ENCODE data around the gene B4GALNT4. TPM values are rescaled to one million over a fixed set of nuclear protein-coding genes. Genes with fewer than 3 reads are reported as not detected.

Gene B4GALNT4
- total and polyA plus RNA-seq, 2 of the 13 experiments (the other 11 are each of a cell fraction or from before 2014, with no cell fraction given) = 30.5 to 50.1 TPM

GRCh38 chr11:396948-397548, 27.7 kb downstream of the B4GALNT4 start (continued):
- TF ChIP-seq RARA (CRISPR knock-in tag; IDR thresholded peaks at IDR 0.05) = no peak
- TF ChIP-seq ZNF687 (CRISPR knock-in tag; IDR thresholded peaks at IDR 0.05) = peak; percentile 91
- TF ChIP-seq PHF20 (CRISPR knock-in tag; IDR thresholded peaks at IDR 0.05) = no peak
- TF ChIP-seq ZNF17 (CRISPR knock-in tag; IDR thresholded peaks at IDR 0.05) = no peak
- peak; percentile 42; the same call in 1 of the 2 replicates for TF ChIP-seq HNF1B (CRISPR knock-in tag; IDR thresholded peaks at IDR 0.05)
- TF ChIP-seq ASH2L (IDR thresholded peaks at IDR 0.05; ENCODE audit: insufficient read length, low read depth, low read length) = peak; percentile 60
- TF ChIP-seq REPIN1 (CRISPR knock-in tag; IDR thresholded peaks at IDR 0.05; ENCODE audit: borderline replicate concordance, low read depth) = peak; percentile 75
- no peak for TF ChIP-seq GABPA (IDR thresholded peaks at IDR 0.05; ENCODE audit: low read depth, low read length)
- TF ChIP-seq GABPA (CRISPR knock-in tag; IDR thresholded peaks at IDR 0.05; ENCODE audit: low read depth) = no peak
- peak; percentile 78 for TF ChIP-seq ZNF772 (CRISPR knock-in tag; IDR thresholded peaks at IDR 0.05)
- no peak for TF ChIP-seq SCMH1 (CRISPR knock-in tag; IDR thresholded peaks at IDR 0.05; ENCODE audit: borderline replicate concordance)
- TF ChIP-seq NONO (IDR thresholded peaks at IDR 0.05) = no peak
- peak; percentile 74; the same call in 1 of the 2 replicates for TF ChIP-seq NONO (CRISPR knock-in tag; conservative IDR thresholded peaks at IDR 0.05)
- TF ChIP-seq ZFP37 (CRISPR knock-in tag; IDR thresholded peaks at IDR 0.05; ENCODE audit: borderline replicate concordance) = no peak
- TF ChIP-seq CBX1 (IDR thresholded peaks at IDR 0.05; ENCODE audit: low read depth) = peak; percentile 62
- peak; percentile 53; the same call in 1 of the 2 replicates for TF ChIP-seq MAX (IDR thresholded peaks at IDR 0.05)
- peak; percentile 80 for TF ChIP-seq STAG1 (CRISPR knock-in tag; IDR thresholded peaks at IDR 0.05)
- no peak for TF ChIP-seq PLSCR1 (CRISPR knock-in tag; IDR thresholded peaks at IDR 0.05; ENCODE audit: borderline replicate concordance)
- peak; percentile 55 for TF ChIP-seq HOXA3 (CRISPR knock-in tag; IDR thresholded peaks at IDR 0.05)
- TF ChIP-seq KLF16 (CRISPR knock-in tag; IDR thresholded peaks at IDR 0.05) = peak in 1 of 2 experiments; percentile 18; a peak in 1 of 4 replicates
- TF ChIP-seq ZMYM3 (CRISPR knock-in tag; IDR thresholded peaks at IDR 0.05) = 0 out of 2 replicates have a peak, but pooled peaks have one; percentile 11
- peak; percentile 70 for TF ChIP-seq ZNF883 (CRISPR knock-in tag; IDR thresholded peaks at IDR 0.05; ENCODE audit: not compliant biosample characterization)
- TF ChIP-seq ZNF260 (CRISPR knock-in tag; IDR thresholded peaks at IDR 0.05; ENCODE audit: borderline replicate concordance, low read depth) = no peak
- TF ChIP-seq NCOA2 (CRISPR knock-in tag; IDR thresholded peaks at IDR 0.05) = no peak
- TF ChIP-seq ZEB1 (IDR thresholded peaks at IDR 0.05; ENCODE audit: insufficient replicate concordance, low read depth) = no peak
